Measurements from ENCODE around the gene SH3TC2.
"Not testable (repeated sequence)": the region's sequence is repeated elsewhere in the genome, so short reads cannot be mapped to it uniquely, and the experiment has no call there.

SH3TC2 gene

GRCh38 chr5:149063017-149063687, at the start of gene SH3TC2:
SH3TC2 (minus strand) TSS chr5:149063062; CDS start chr5:149063022, 40 bp downstream.
- DNase-seq = peak; percentile 87

- DNase-seq = no peak
Observed at GRCh38 chr5:149110406-149110805, 47.5 kb upstream of the SH3TC2 start.

GRCh38 chr5:149108651-149109280, 45.9 kb upstream of the SH3TC2 start:
- no peak for DNase-seq

- no peak for DNase-seq
Observed at GRCh38 chr5:149100331-149100730, 37.5 kb upstream of the SH3TC2 start.

- DNase-seq = no peak
Observed at GRCh38 chr5:149099920-149100319, 37.1 kb upstream of the SH3TC2 start.

GRCh38 chr5:149094996-149095395, 32.1 kb upstream of the SH3TC2 start:
- no peak for DNase-seq

GRCh38 chr5:149093625-149094024, 30.8 kb upstream of the SH3TC2 start:
- no peak for DNase-seq

- DNase-seq = no peak
Observed at GRCh38 chr5:149089796-149090195, 26.9 kb upstream of the SH3TC2 start.

- DNase-seq = no peak
Observed at GRCh38 chr5:149088686-149089085, 25.8 kb upstream of the SH3TC2 start.

GRCh38 chr5:149083846-149084245, 21.0 kb upstream of the SH3TC2 start:
- DNase-seq = no peak

GRCh38 chr5:149082271-149082670, 19.4 kb upstream of the SH3TC2 start:
- DNase-seq = no peak

GRCh38 chr5:149080294-149080693, 17.4 kb upstream of the SH3TC2 start:
- DNase-seq = no peak

GRCh38 chr5:149079883-149080282, 17.0 kb upstream of the SH3TC2 start:
- DNase-seq = no peak

GRCh38 chr5:149074071-149074470, 11.2 kb upstream of the SH3TC2 start:
- DNase-seq = not testable (repeated sequence)

- peak; percentile 8 for DNase-seq
Observed at GRCh38 chr5:149073213-149073612, 10.4 kb upstream of the SH3TC2 start.

GRCh38 chr5:149072791-149073190, 9.9 kb upstream of the SH3TC2 start:
- DNase-seq = no peak

GRCh38 chr5:149072376-149072775, 9.5 kb upstream of the SH3TC2 start:
- DNase-seq = no peak

GRCh38 chr5:149071756-149072155, 8.9 kb upstream of the SH3TC2 start:
- no peak for DNase-seq

- no peak for DNase-seq
Observed at GRCh38 chr5:149071216-149071615, 8.4 kb upstream of the SH3TC2 start.

GRCh38 chr5:149069711-149070110, 6.8 kb upstream of the SH3TC2 start:
- no peak for DNase-seq

- DNase-seq = no peak
Observed at GRCh38 chr5:149063896-149064478, 1.1 kb upstream of the SH3TC2 start.

GRCh38 chr5:149062371-149063016, 368 bp downstream of the SH3TC2 start:
- DNase-seq = peak; percentile 96

- DNase-seq = no peak
Observed at GRCh38 chr5:149061341-149061740, 1.5 kb downstream of the SH3TC2 start.

- peak; percentile 66 for DNase-seq
Observed at GRCh38 chr5:149060325-149060724, 2.5 kb downstream of the SH3TC2 start.
